K562 treated with DMSO at 1 percent for 12 hours (cell line): ENCODE data around the gene NEK4. TPM values are rescaled to one million over a fixed set of nuclear protein-coding genes. Genes with fewer than 3 reads are reported as not detected.

Source experiments
- total RNA-seq: library from RNA; unstranded; fragments of 300-600 nt; gene quantifications from 2 replicates; pipeline ENCODE4 v1.2.3, GENCODE V29; 2022; ENCODE audit not compliant: insufficient read depth

Gene NEK4
- total RNA-seq, result 8.1 and 18.0 TPM in 2 replicates

GRCh38 chr3:52770496-52771333 is at the start of gene NEK4:
Gene NEK4, minus strand, starts transcription at chr3:52770940. Its CDS starts 194 bp downstream, at chr3:52770746.

GRCh38 chr3:52794612-52795099 is 23.9 kb upstream of the NEK4 start, which contains the start of gene ITIH3:
Gene ITIH3, plus strand, starts transcription at chr3:52794796. Its CDS starts 8 bp downstream, at chr3:52794804.

GRCh38 chr3:52777127-52777958 is 6.6 kb upstream of the NEK4 start, which contains the start of gene ITIH1:
Gene ITIH1, plus strand, starts transcription at chr3:52777599. Its CDS starts 17 bp downstream, at chr3:52777616.

GRCh38 chr3:52705688-52706686 is 64.8 kb downstream of the NEK4 start, which contains the start of the genes GLT8D1 and SPCS1:
Gene GLT8D1, minus strand, starts transcription at chr3:52705791. Its CDS starts 5,331 bp downstream, at chr3:52700460.
Gene SPCS1, plus strand, starts transcription at chr3:52706106. Its CDS starts 141 bp downstream, at chr3:52706247.

GRCh38 chr3:52685709-52686691 is 84.7 kb downstream of the NEK4 start, which contains the start of the genes GNL3 and PBRM1:
Gene GNL3, plus strand, starts transcription at chr3:52686032. Its CDS starts 61 bp downstream, at chr3:52686093.
Gene PBRM1, minus strand, starts transcription at chr3:52685913.

Other genes starting within 250 kb of the NEK4 start
- gene NT5DC2, start 237.1 kb downstream of the NEK4 start, total RNA-seq, result 100 and 116 TPM in 2 replicates
- 9.1 and 44.0 TPM in 2 replicates for gene UQCC5, start 234.3 kb downstream of the NEK4 start, total RNA-seq
- 2.4 and 21.5 TPM in 2 replicates for gene PBRM1, start 85.0 kb downstream of the NEK4 start, total RNA-seq
- gene GNL3, start 84.9 kb downstream of the NEK4 start, total RNA-seq, result 27.8 and 46.8 TPM in 2 replicates
- 26.1 and 35.6 TPM in 2 replicates for gene GLT8D1, start 65.1 kb downstream of the NEK4 start, total RNA-seq
- gene SPCS1, start 64.8 kb downstream of the NEK4 start, total RNA-seq, result 62.2 and 95.9 TPM in 2 replicates
- gene ITIH1, start 6.7 kb upstream of the NEK4 start, total RNA-seq, result not detected in 2 replicates
- not detected in 2 replicates for gene ITIH3, start 23.9 kb upstream of the NEK4 start, total RNA-seq
- gene ITIH4, start 59.7 kb upstream of the NEK4 start, total RNA-seq, result 0.91 and 6.1 TPM in 2 replicates
- gene MUSTN1, start 64.1 kb upstream of the NEK4 start, total RNA-seq, result 4.0 and 8.0 TPM in 2 replicates
- 5.3 and 22.5 TPM in 2 replicates for gene STIMATE, start 126.6 kb upstream of the NEK4 start, total RNA-seq